ENCODE measurements around the gene C1QC. TPM values are rescaled to one million over a fixed set of nuclear protein-coding genes. Genes with fewer than 3 reads are reported as not detected.
"Not testable (repeated sequence)": the region's sequence is repeated elsewhere in the genome, so short reads cannot be mapped to it uniquely, and the experiment has no call there.

Gene C1QC
- polyA plus RNA-seq, 10 donors: 17.2 to 47.9 (median 27.4) TPM

GRCh38 chr1:22645931-22646330 is 2.5 kb downstream of the C1QC start:
- no peak for DNase-seq

GRCh38 chr1:22646384-22646783 is 3.0 kb downstream of the C1QC start:
- DNase-seq: no peak

- no peak for DNase-seq
Observed at GRCh38 chr1:22650089-22650693, 6.8 kb downstream of the C1QC start.

- DNase-seq: no peak
Observed at GRCh38 chr1:22651941-22652856, 8.8 kb downstream of the C1QC start.

GRCh38 chr1:22652881-22653316 is 9.5 kb downstream of the C1QC start, which contains the start of gene C1QB:
C1QB (plus strand) TSS chr1:22653236; CDS start chr1:22659463, 6,227 bp downstream.
- DNase-seq: no peak

GRCh38 chr1:22654692-22655091 is 11.3 kb downstream of the C1QC start:
- no peak for DNase-seq

GRCh38 chr1:22658385-22659163 is 15.1 kb downstream of the C1QC start:
- no peak for DNase-seq

GRCh38 chr1:22660716-22661241 is 17.3 kb downstream of the C1QC start:
- no peak for DNase-seq

- no peak for DNase-seq
Observed at GRCh38 chr1:22661880-22662279, 18.4 kb downstream of the C1QC start.

- no peak for DNase-seq
Observed at GRCh38 chr1:22662318-22662717, 18.9 kb downstream of the C1QC start.

- no peak for DNase-seq
Observed at GRCh38 chr1:22662986-22663408, 19.6 kb downstream of the C1QC start.

- DNase-seq: peak in 2 of 3 donors; percentile 51 to 74
Observed at GRCh38 chr1:22665752-22666151, 22.3 kb downstream of the C1QC start.

GRCh38 chr1:22666412-22666811 is 23.0 kb downstream of the C1QC start:
- DNase-seq: no peak

GRCh38 chr1:22668840-22669239 is 25.4 kb downstream of the C1QC start:
- not testable (repeated sequence) for DNase-seq

GRCh38 chr1:22670352-22670975 is 27.0 kb downstream of the C1QC start:
- DNase-seq: no peak

GRCh38 chr1:22671999-22672398 is 28.6 kb downstream of the C1QC start:
- DNase-seq: no peak

- DNase-seq: peak; percentile 43 to 81 (median 69)
Observed at GRCh38 chr1:22673486-22674409, 30.3 kb downstream of the C1QC start.

GRCh38 chr1:22674410-22674749 is 30.9 kb downstream of the C1QC start:
- DNase-seq: no peak

GRCh38 chr1:22676151-22676550 is 32.7 kb downstream of the C1QC start:
- DNase-seq: not testable (repeated sequence)

- no peak for DNase-seq
Observed at GRCh38 chr1:22676916-22677583, 33.6 kb downstream of the C1QC start.
